GM12872 (cell line): Measurements from ENCODE around the gene FAIM2.
A peak's percentile ranks its signal among the peaks of the same experiment; 100 is the strongest.

Experiments
- TF ChIP-seq, protein P1 (sequence below): IDR thresholded peaks from 3 replicates; pipeline ENCODE4 v1.5.1; 2011; ENCODE audit warnings: low read depth, mild to moderate bottlenecking, low read length, moderate library complexity; ENCODE audit not compliant: insufficient read depth

The FAIM2 gene

GRCh38 chr12:49871263-49871561 is 32.5 kb downstream of the FAIM2 start:
- TF ChIP-seq, protein P1, sequence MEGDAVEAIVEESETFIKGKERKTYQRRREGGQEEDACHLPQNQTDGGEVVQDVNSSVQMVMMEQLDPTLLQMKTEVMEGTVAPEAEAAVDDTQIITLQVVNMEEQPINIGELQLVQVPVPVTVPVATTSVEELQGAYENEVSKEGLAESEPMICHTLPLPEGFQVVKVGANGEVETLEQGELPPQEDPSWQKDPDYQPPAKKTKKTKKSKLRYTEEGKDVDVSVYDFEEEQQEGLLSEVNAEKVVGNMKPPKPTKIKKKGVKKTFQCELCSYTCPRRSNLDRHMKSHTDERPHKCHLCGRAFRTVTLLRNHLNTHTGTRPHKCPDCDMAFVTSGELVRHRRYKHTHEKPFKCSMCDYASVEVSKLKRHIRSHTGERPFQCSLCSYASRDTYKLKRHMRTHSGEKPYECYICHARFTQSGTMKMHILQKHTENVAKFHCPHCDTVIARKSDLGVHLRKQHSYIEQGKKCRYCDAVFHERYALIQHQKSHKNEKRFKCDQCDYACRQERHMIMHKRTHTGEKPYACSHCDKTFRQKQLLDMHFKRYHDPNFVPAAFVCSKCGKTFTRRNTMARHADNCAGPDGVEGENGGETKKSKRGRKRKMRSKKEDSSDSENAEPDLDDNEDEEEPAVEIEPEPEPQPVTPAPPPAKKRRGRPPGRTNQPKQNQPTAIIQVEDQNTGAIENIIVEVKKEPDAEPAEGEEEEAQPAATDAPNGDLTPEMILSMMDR, result no peak

DNA sequence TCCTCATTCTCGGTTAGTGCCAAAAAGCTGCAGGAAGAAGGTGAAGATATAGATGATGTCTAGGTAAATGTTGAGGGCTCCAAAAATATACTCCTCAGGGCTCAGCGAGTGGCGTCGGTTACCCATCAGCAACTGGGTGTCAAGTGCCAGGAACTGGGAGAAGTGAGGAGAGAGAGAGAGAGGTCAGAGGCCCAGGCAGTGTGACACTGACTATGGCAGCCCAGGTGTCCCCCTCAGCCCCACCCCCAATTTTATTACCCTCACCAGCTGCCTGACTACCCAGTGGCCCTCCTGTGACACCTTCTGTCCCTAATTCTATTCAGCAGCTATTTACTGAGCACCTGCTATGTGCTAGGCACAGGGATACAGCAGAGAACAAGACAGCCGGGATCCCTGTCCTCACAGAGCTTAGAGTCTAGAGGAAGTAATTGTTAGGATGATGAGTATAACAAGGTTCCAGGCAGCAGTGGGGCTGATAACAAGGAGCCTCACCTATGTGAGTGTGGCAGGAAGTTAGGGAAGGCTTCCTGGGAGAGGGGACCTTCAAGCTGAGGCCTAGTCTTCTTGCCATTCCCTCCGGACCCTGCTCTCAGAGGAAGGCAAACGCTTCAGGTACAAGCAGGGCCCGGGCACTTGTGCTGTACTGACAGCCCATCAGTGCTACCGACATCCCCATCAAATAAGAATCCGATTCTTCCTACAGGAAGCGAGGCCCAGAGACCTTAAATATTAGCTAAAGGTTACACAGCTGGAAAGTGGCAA is 33.0 kb downstream of the FAIM2 start:
- TF ChIP-seq, protein P1, result no peak

DNA sequence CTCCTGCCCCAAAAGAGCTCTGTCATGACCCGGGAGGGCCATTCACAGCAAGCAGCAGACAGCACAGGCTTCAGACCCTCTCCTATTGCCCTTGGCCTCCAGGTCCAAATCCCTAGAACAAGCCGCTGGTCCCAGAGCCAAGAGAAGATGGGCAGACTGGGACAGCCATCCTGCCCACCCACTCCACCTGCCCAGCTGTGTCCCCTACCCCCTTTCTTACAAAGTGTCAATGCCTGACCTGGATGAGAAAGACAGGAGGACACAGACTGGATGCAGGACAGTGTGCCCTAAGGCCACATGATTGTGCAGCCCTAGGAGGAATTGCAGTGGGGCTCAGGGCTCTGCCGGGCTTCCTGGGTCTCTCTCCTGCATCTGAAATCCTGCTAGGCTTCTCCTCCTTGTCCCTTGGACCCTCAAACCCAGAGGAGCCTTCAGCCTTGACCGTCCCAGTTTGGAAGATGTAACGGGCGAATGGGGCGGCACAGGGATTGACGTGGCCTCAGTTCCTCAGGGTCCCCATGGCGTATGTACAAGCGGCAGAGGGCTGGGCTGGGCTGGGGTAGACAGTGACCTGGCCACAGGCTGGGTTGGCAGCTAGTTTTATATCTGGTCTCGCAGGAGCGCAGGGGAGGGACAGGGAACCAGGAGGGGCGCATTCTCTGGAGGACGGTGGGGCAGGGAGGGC is 33.7 kb downstream of the FAIM2 start:
- TF ChIP-seq, protein P1, result no peak

- TF ChIP-seq, protein P1, result no peak
These were observed 34.5 kb downstream of the FAIM2 start for GRCh38 chr12:49868952-49869815.

GRCh38 chr12:49868449-49868848 is 35.3 kb downstream of the FAIM2 start:
- TF ChIP-seq, protein P1, result no peak

GRCh38 chr12:49867570-49868341 is 35.9 kb downstream of the FAIM2 start:
- TF ChIP-seq, protein P1, result 0 out of 3 replicates have a peak, but pooled peaks have one; percentile 4
